Fibroblast of skin of right biceps (primary cell): ENCODE results near the gene GLYATL3.
"Not testable (repeated sequence)": the region's sequence is repeated elsewhere in the genome, so short reads cannot be mapped to it uniquely, and the experiment has no call there.

Source experiments
- DNase-seq: peaks from one replicate; pipeline ENCODE4 v3.0.0-alpha.2; 2013

GLYATL3 gene

GRCh38 chr6:49499623-49500022 lies at the start of gene GLYATL3:
Gene GLYATL3 (plus strand): TSS chr6:49499923. CDS start chr6:49511991, 12,068 bp downstream.
- DNase-seq = no peak

GRCh38 chr6:49453221-49453620 lies 46.5 kb upstream of the GLYATL3 start:
- DNase-seq = no peak

GRCh38 chr6:49454787-49455709 lies 44.7 kb upstream of the GLYATL3 start:
- no peak for DNase-seq

- DNase-seq = peak; percentile 50
Measured at GRCh38 chr6:49457771-49458170, 42.0 kb upstream of the GLYATL3 start.

GRCh38 chr6:49462071-49462470 lies 37.7 kb upstream of the GLYATL3 start:
- peak; percentile 12 for DNase-seq

GRCh38 chr6:49462599-49462926 lies 37.2 kb upstream of the GLYATL3 start:
- no peak for DNase-seq

- DNase-seq = peak; percentile 94
Measured at GRCh38 chr6:49462927-49463611, 36.7 kb upstream of the GLYATL3 start, which contains the start of the genes CENPQ and MMUT. Gene CENPQ (plus strand): TSS chr6:49463370. CDS start chr6:49470177, 6,807 bp downstream. Gene MMUT (minus strand): TSS chr6:49463253. CDS start chr6:49459466, 3,787 bp downstream.

- DNase-seq = no peak
Measured at GRCh38 chr6:49463612-49463967, 36.1 kb upstream of the GLYATL3 start.

GRCh38 chr6:49464691-49465090 lies 35.0 kb upstream of the GLYATL3 start:
- DNase-seq = no peak

GRCh38 chr6:49468042-49468441 lies 31.7 kb upstream of the GLYATL3 start:
- no peak for DNase-seq

GRCh38 chr6:49476564-49476963 lies 23.2 kb upstream of the GLYATL3 start:
- not testable (repeated sequence) for DNase-seq

GRCh38 chr6:49479308-49479970 lies 20.3 kb upstream of the GLYATL3 start:
- no peak for DNase-seq

GRCh38 chr6:49481846-49482245 lies 17.9 kb upstream of the GLYATL3 start:
- not testable (repeated sequence) for DNase-seq

- DNase-seq = not testable (repeated sequence)
Measured at GRCh38 chr6:49483380-49483779, 16.3 kb upstream of the GLYATL3 start.

- DNase-seq = no peak
Measured at GRCh38 chr6:49490633-49491032, 9.1 kb upstream of the GLYATL3 start.

GRCh38 chr6:49497304-49497703 lies 2.4 kb upstream of the GLYATL3 start:
- DNase-seq = no peak

- no peak for DNase-seq
Measured at GRCh38 chr6:49499126-49499525, 597 bp upstream of the GLYATL3 start.

- DNase-seq = no peak
Measured at GRCh38 chr6:49504666-49505065, 4.9 kb downstream of the GLYATL3 start.

- DNase-seq = no peak
Measured at GRCh38 chr6:49506569-49507111, 6.9 kb downstream of the GLYATL3 start.

GRCh38 chr6:49509342-49509741 lies 9.6 kb downstream of the GLYATL3 start:
- DNase-seq = no peak

- peak; percentile 51 for DNase-seq
Measured at GRCh38 chr6:49513153-49513989, 13.6 kb downstream of the GLYATL3 start.
